GM21825 (cell line): Measurements from ENCODE around the gene FHIT.

ENCODE experiments used
- ATAC-seq: cut with Tn5 transposase; IDR thresholded peaks from one replicate; pipeline ENCODE4 v1.9.1; 2021; ENCODE audit warnings: mild to moderate bottlenecking, moderate library complexity; ENCODE audit not compliant: unreplicated experiment

FHIT gene

GRCh38 chr3:59772416-59773408, 1478.5 kb downstream of the FHIT start:
- no peak for ATAC-seq

GRCh38 chr3:59771768-59772181, 1479.5 kb downstream of the FHIT start:
- no peak for ATAC-seq

- ATAC-seq, result no peak
These were observed 1482.0 kb downstream of the FHIT start for GRCh38 chr3:59769127-59769750.

GRCh38 chr3:59766200-59766872, 1484.9 kb downstream of the FHIT start:
- no peak for ATAC-seq

- ATAC-seq, result no peak
These were observed 1487.1 kb downstream of the FHIT start for GRCh38 chr3:59764171-59764570.

GRCh38 chr3:59762941-59763340, 1488.3 kb downstream of the FHIT start:
- no peak for ATAC-seq

GRCh38 chr3:59759298-59760031, 1491.8 kb downstream of the FHIT start:
- no peak for ATAC-seq

GRCh38 chr3:59758672-59759071, 1492.6 kb downstream of the FHIT start:
- no peak for ATAC-seq

GRCh38 chr3:59756934-59757333, 1494.3 kb downstream of the FHIT start:
- ATAC-seq, result no peak

GRCh38 chr3:59754456-59755129, 1496.7 kb downstream of the FHIT start:
- no peak for ATAC-seq

GRCh38 chr3:59753808-59754450, 1497.3 kb downstream of the FHIT start:
- no peak for ATAC-seq

GRCh38 chr3:59752925-59753324, 1498.3 kb downstream of the FHIT start:
- no peak for ATAC-seq

- ATAC-seq, result no peak
These were observed 1499.6 kb downstream of the FHIT start for GRCh38 chr3:59751606-59752005.

GRCh38 chr3:59750391-59750790, 1500.9 kb downstream of the FHIT start:
- ATAC-seq, result no peak

- ATAC-seq, result no peak
These were observed 1502.0 kb downstream of the FHIT start for GRCh38 chr3:59749291-59749690.

GRCh38 chr3:59746585-59746984, 1504.7 kb downstream of the FHIT start:
- ATAC-seq, result no peak

GRCh38 chr3:59737241-59737640, 1514.0 kb downstream of the FHIT start:
- ATAC-seq, result no peak

GRCh38 chr3:59734061-59734460, 1517.2 kb downstream of the FHIT start:
- no peak for ATAC-seq

GRCh38 chr3:59733041-59733809, 1518.0 kb downstream of the FHIT start:
- ATAC-seq, result no peak
